Peyer's patch (tissue), 4 donors: ENCODE data around the gene STIP1. TPM values are rescaled to one million over a fixed set of nuclear protein-coding genes. Genes with fewer than 3 reads are reported as not detected.
A peak's percentile ranks its signal among the peaks of the same experiment; 100 is the strongest.

ENCODE experiments used
- DNase-seq, 3 donors: peaks; one replicate each; pipeline ENCODE4 v3.0.0-alpha.2; 2017 to 2019
- H3K27ac ChIP-seq, 4 donors: fragments of 200-600 bp; sonication (generic); one replicate each; pipeline ENCODE4 v1.5.1; 2016 to 2019
- H3K27me3 ChIP-seq, 2 donors: fragments of 200-600 bp; sonication (generic); one replicate each; pipeline ENCODE4 v1.5.1; 2019
- H3K36me3 ChIP-seq, 3 donors: fragments of 200-600 bp; sonication (generic); one replicate each; pipeline ENCODE4 v1.5.1; 2016 to 2019
- H3K4me1 ChIP-seq, 4 donors: fragments of 200-600 bp; sonication (generic); one replicate each; pipeline ENCODE4 v1.5.1; 2016 to 2019
- H3K4me3 ChIP-seq, 4 donors: fragments of 200-600 bp; sonication (generic); 1 replicate in 3 of 4; 2 replicates in 1 of 4; pipeline ENCODE4 v1.5.1; 2016 to 2019; ENCODE audit warnings: mild to moderate bottlenecking in 1 of 4
- H3K9me3 ChIP-seq, 4 donors: fragments of 200-600 bp; sonication (generic); one replicate each; pipeline ENCODE4 v1.5.1; 2016 to 2019; ENCODE audit warnings: mild to moderate bottlenecking in 1 of 4
- CTCF ChIP-seq, 6 experiments: fragments of 450-650 bp in 4 of 6; fragments of 200-600 bp in 2 of 6; sonication (generic) in 1 of 6; IDR thresholded peaks; one replicate each; pipeline ENCODE4 v1.5.1; 2017 to 2019; ENCODE audit warnings: antibody characterized with exemption in 6 of 6, mild to moderate bottlenecking in 3 of 6, moderate library complexity in 1 of 6
- POLR2A ChIP-seq, 2 donors: fragments of 450-650 bp; IDR thresholded peaks; one replicate each; pipeline ENCODE4 v1.5.1; 2017; ENCODE audit warnings: antibody characterized with exemption in 2 of 2, mild to moderate bottlenecking in 2 of 2, moderate library complexity in 2 of 2
- total RNA-seq, 4 donors: library from RNA; depleted of rRNA; stranded (reverse); fragments of >200 nt; gene quantifications; one replicate each; pipeline ENCODE4 v1.1.0, GENCODE V29; 2016

The STIP1 gene
- total RNA-seq, 4 donors from 2014 or later, result 50.3 to 106 (median 67.0) TPM

DNA sequence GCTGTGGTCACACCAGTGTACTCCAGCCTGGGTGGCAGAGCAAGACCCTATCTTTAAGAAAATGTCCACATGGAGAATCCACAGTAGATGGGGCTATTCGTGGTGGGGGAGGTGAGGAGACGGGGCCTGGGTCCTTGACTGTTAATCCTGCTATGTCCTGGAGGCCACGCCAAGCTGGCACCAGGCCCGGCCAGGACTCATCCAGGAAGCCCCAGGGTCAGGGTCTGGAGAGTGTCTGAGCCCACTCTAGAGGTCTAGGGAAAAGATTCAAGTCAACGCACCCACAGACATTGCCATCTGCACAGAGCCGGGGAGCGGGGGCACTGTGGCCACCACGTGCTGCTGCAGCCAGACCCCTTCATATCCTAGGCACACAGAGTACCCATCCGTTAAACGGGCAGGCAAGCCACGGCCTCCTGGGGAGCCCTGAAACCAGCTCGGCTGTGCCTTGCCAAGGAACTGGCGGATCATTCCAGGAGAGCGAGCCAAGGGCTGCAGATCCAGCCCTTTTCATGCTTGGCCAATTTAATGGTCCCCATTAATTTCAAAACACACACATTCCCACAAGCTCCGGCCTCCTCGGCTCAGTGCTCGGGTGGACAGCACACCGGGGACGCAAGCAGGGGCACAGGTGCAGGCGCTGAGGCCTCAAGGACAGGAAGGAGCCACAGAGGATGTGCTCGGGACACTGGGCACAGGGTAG is 44.7 kb upstream of the STIP1 start:
- Histone ChIP-seq H3K27ac (no peak overlapping the region), H3K4me3 (no peak overlapping the region), H3K9me3 (no peaks in the 10 kb centered on the region), H3K4me1 (no peaks in the 10 kb centered on the region), H3K27me3 (no peaks in the 10 kb centered on the region), H3K36me3 (no peaks in the 10 kb centered on the region)
- DNase-seq, result no peak
- TF ChIP-seq CTCF (IDR thresholded peaks at IDR 0.05) (no peak), POLR2A (IDR thresholded peaks at IDR 0.05) (no peak)

DNA sequence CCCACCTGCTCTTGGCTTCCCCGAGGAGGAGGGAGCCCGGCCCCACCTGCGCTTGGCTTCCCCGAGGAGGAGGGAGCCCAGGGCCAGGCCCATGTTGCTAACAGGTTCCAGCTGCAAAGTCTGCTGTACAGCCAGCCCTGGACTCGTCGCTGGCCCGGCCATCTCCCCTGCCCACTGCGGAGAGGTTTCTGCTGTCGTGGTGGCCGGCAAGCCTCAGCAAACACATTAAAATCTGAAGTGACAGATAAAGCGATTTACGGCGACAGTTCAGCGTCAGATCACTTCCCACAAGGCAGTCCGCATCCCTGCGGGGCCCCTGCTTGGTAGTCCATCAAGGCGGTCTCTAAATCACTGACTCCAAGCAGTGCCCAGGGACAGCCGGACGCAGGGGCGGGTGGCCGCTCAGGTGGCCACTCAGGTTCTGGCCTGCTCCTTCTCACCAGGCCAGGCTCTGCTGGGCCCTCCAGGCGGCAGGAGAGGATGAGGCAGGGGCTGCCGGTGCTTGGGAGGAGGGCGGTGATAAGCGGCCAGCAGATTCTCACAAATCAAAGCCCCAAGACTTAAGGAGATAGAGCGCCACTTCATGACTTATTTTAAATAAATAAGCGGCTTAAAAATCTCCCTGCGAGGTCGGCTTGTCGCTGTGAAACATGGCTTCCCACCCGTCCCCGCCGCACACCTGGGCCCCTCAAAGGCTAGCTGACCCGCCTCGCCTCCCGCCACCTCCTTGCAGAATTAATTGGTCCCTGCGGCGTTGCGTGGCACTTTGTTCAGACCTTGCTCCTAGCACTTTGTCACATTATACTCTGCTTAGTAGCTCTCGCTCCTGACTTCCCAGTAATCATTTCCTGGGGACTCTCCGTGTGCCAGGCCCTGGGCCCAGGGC is 41.1 kb upstream of the STIP1 start:
- H3K27ac ChIP-seq, result no peak overlapping the region

GRCh38 chr11:64146036-64146955 is 39.7 kb upstream of the STIP1 start:
- Histone ChIP-seq H3K9me3 (no peaks in the 10 kb centered on the region), H3K4me3 (no peak overlapping the region), H3K36me3 (no peaks in the 10 kb centered on the region), H3K27me3 (no peaks in the 10 kb centered on the region), H3K4me1 (peaks cover 0 to 13% (median 0%) of the 10 kb centered on the region in 4 donors), H3K27ac (no peak overlapping the region)
- DNase-seq, result peak; percentile 45 to 75 (median 71)
- no peak for TF ChIP-seq POLR2A (IDR thresholded peaks at IDR 0.05)
- peak in 5 of 6 experiments; percentile 43 to 69 (median 64) for TF ChIP-seq CTCF (IDR thresholded peaks at IDR 0.05)

More for the DNA sequence above, 41.1 kb upstream of the STIP1 start:
- no peak for TF ChIP-seq POLR2A (IDR thresholded peaks at IDR 0.05)
- TF ChIP-seq CTCF (IDR thresholded peaks at IDR 0.05), result no peak
- Histone ChIP-seq H3K4me3 (no peak overlapping the region), H3K27me3 (no peaks in the 10 kb centered on the region), H3K36me3 (no peaks in the 10 kb centered on the region), H3K4me1 (peaks cover 0 to 13% (median 0%) of the 10 kb centered on the region in 4 donors), H3K9me3 (no peaks in the 10 kb centered on the region)
- no peak for DNase-seq

DNA sequence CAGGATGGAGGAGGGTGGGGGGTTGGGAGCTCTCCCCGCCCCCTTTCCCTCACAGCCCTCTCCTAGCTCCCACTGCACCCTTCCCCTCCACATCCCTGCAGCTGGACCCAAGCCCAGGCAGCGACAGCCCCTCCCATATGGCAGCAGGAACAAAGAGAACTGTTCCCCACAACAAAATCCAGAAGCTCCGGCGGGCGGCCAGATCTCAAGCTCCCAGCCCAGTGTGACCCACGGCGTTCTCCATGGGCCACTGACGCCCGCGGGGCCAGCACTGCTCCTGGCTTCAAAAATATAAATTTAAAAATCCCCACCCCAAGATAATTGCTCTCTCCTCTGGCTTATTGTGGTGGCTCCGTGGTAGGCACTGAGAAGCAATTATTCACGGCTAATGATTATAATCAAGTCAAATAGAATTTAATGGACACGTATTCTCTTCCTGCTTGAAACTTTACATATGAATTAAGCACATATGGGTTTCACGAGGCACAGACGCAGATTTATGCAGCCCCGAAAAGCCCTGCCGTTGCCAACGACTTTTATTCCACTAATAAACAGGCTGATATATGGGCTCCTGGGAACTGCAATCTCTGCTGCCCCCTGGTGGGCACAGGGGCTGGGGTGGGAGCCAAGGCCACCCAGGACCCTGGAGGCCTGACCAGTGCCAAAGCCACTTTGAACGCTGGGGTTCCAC is 37.6 kb upstream of the STIP1 start:
- Histone ChIP-seq H3K36me3 (no peaks in the 10 kb centered on the region), H3K9me3 (no peaks in the 10 kb centered on the region), H3K4me1 (peaks cover 0 to 20% (median 2%) of the 10 kb centered on the region in 4 donors), H3K27me3 (no peaks in the 10 kb centered on the region), H3K27ac (peak overlapping the region in 1 of 4 donors; percentile 27), H3K4me3 (no peak overlapping the region)
- DNase-seq, result peak; percentile 76 to 87 (median 79)
- TF ChIP-seq CTCF (IDR thresholded peaks at IDR 0.05) (peak; percentile 73 to 89 (median 82)), POLR2A (IDR thresholded peaks at IDR 0.05) (no peak)
